HAP-1 (cell line): Measurements from ENCODE around the gene WASL.
"Not testable (repeated sequence)": the region's sequence is repeated elsewhere in the genome, so short reads cannot be mapped to it uniquely, and the experiment has no call there.

ENCODE experiments used
- DNase-seq, 2 experiments: peaks; one replicate each; pipeline ENCODE4 v3.0.0-alpha.2; 2016 to 2020; ENCODE audit warnings: low spot score in 2 of 2
- H3K27me3 ChIP-seq: fragments of 250-450 bp; sonication (Bioruptor Pico); 2 replicates; pipeline ENCODE4 v1.5.1; 2020; ENCODE audit warnings: low read depth, mild to moderate bottlenecking, moderate library complexity
- H3K36me3 ChIP-seq: fragments of 250-450 bp; sonication (Bioruptor Pico); replicated peaks from 2 replicates; pipeline ENCODE4 v1.5.1; 2020; ENCODE audit warnings: mild to moderate bottlenecking
- H3K4me1 ChIP-seq: fragments of 250-450 bp; sonication (Bioruptor Pico); 2 replicates; pipeline ENCODE4 v1.5.1; 2020; ENCODE audit warnings: mild to moderate bottlenecking
- H3K4me3 ChIP-seq: fragments of 250-450 bp; sonication (Bioruptor Pico); 2 replicates; pipeline ENCODE4 v1.5.1; 2020; ENCODE audit warnings: mild to moderate bottlenecking, moderate library complexity
- H3K9me3 ChIP-seq: fragments of 250-450 bp; sonication (Bioruptor Pico); 2 replicates; pipeline ENCODE4 v1.5.1; 2020; ENCODE audit warnings: mild to moderate bottlenecking, moderate library complexity
- in situ Hi-C: fragments of 300-500 bp; cut with MboI; formaldehyde crosslinking; loops from 3 replicates; pipeline ENCODE4 v1.14.3; 2020; ENCODE audit warnings: low sequenced_read_pairs, inconsistent platforms, mixed read lengths

WASL gene

GRCh38 chr7:123647106-123647730, 101.6 kb downstream of the WASL start:
- Histone ChIP-seq H3K4me1 (peaks cover 9% of the 10 kb centered on the region), H3K9me3 (no peaks in the 10 kb centered on the region), H3K36me3 (no peaks in the 10 kb centered on the region), H3K4me3 (no peak overlapping the region), H3K27me3 (no peaks in the 10 kb centered on the region)
- in situ Hi-C loops: no loop called here
- DNase-seq: no peak

GRCh38 chr7:123645516-123645915, 103.3 kb downstream of the WASL start:
- Histone ChIP-seq H3K4me3 (no peak overlapping the region), H3K9me3 (no peaks in the 10 kb centered on the region), H3K36me3 (no peaks in the 10 kb centered on the region), H3K4me1 (peaks cover 9% of the 10 kb centered on the region), H3K27me3 (no peaks in the 10 kb centered on the region)
- in situ Hi-C loops: no loop called here
- no peak for DNase-seq

GRCh38 chr7:123643495-123644441, 105.0 kb downstream of the WASL start:
- Histone ChIP-seq H3K27me3 (no peaks in the 10 kb centered on the region), H3K4me3 (no peak overlapping the region), H3K4me1 (peaks cover 9% of the 10 kb centered on the region), H3K9me3 (no peaks in the 10 kb centered on the region), H3K36me3 (no peaks in the 10 kb centered on the region; the same call in 1 of the 2 replicates)
- in situ Hi-C loops: no loop called here
- DNase-seq: peak; percentile 60 to 74

GRCh38 chr7:123641901-123642300, 106.9 kb downstream of the WASL start:
- Histone ChIP-seq H3K4me1 (peaks cover 9% of the 10 kb centered on the region), H3K4me3 (no peak overlapping the region), H3K36me3 (no peaks in the 10 kb centered on the region; the same call in 1 of the 2 replicates), H3K27me3 (no peaks in the 10 kb centered on the region), H3K9me3 (no peaks in the 10 kb centered on the region)
- in situ Hi-C loops: no loop called here
- DNase-seq: no peak

GRCh38 chr7:123640583-123640982, 108.2 kb downstream of the WASL start:
- no peak for DNase-seq
- H3K9me3 ChIP-seq: no peaks in the 10 kb centered on the region
- in situ Hi-C loops: no loop called here
- peaks cover 9% of the 10 kb centered on the region for H3K4me1 ChIP-seq
- H3K4me3 ChIP-seq: no peak overlapping the region
- no peaks in the 10 kb centered on the region for H3K27me3 ChIP-seq
- no peaks in the 10 kb centered on the region; the same call in 1 of the 2 replicates for H3K36me3 ChIP-seq

- no peak for DNase-seq
- in situ Hi-C loops: no loop called here
Observed at GRCh38 chr7:123639631-123640030, 109.2 kb downstream of the WASL start.

GRCh38 chr7:123637878-123638277, 110.9 kb downstream of the WASL start:
- in situ Hi-C loops: no loop called here

More at GRCh38 chr7:123639631-123640030, 109.2 kb downstream of the WASL start:
- H3K4me3 ChIP-seq: no peak overlapping the region
- no peaks in the 10 kb centered on the region; the same call in 1 of the 2 replicates for H3K36me3 ChIP-seq
- no peaks in the 10 kb centered on the region for H3K27me3 ChIP-seq
- no peaks in the 10 kb centered on the region for H3K9me3 ChIP-seq
- peaks cover 9% of the 10 kb centered on the region for H3K4me1 ChIP-seq

GRCh38 chr7:123637203-123637602, 111.6 kb downstream of the WASL start:
- in situ Hi-C loops: no loop called here
- Histone ChIP-seq H3K4me3 (no peak overlapping the region), H3K4me1 (no peaks in the 10 kb centered on the region), H3K27me3 (no peaks in the 10 kb centered on the region), H3K9me3 (no peaks in the 10 kb centered on the region), H3K36me3 (no peaks in the 10 kb centered on the region; the same call in 1 of the 2 replicates)
- DNase-seq: no peak

More at GRCh38 chr7:123637878-123638277, 110.9 kb downstream of the WASL start:
- Histone ChIP-seq H3K4me1 (no peaks in the 10 kb centered on the region; the same call in 1 of the 2 replicates), H3K9me3 (no peaks in the 10 kb centered on the region), H3K4me3 (no peak overlapping the region), H3K27me3 (no peaks in the 10 kb centered on the region), H3K36me3 (no peaks in the 10 kb centered on the region; the same call in 1 of the 2 replicates)
- no peak for DNase-seq

GRCh38 chr7:123635551-123636359, 113.0 kb downstream of the WASL start:
- DNase-seq: peak in 1 of 2 experiments; percentile 36
- no peaks in the 10 kb centered on the region; the same call in 1 of the 2 replicates for H3K36me3 ChIP-seq
- H3K4me3 ChIP-seq: no peak overlapping the region
- in situ Hi-C loops: no loop called here
- no peaks in the 10 kb centered on the region for H3K27me3 ChIP-seq
- H3K9me3 ChIP-seq: no peaks in the 10 kb centered on the region
- no peaks in the 10 kb centered on the region for H3K4me1 ChIP-seq

- H3K4me3 ChIP-seq, DNase-seq, H3K27me3 ChIP-seq, H3K9me3 ChIP-seq, H3K36me3 ChIP-seq, in situ Hi-C loops, H3K4me1 ChIP-seq: not testable (repeated sequence)
Observed at GRCh38 chr7:123634011-123634573, 114.7 kb downstream of the WASL start.

- H3K36me3 ChIP-seq: no peaks in the 10 kb centered on the region
- no peaks in the 10 kb centered on the region for H3K27me3 ChIP-seq
- DNase-seq: no peak
- H3K4me1 ChIP-seq: no peaks in the 10 kb centered on the region
- in situ Hi-C loops: no loop called here
- H3K9me3 ChIP-seq: no peaks in the 10 kb centered on the region
- H3K4me3 ChIP-seq: no peak overlapping the region
Observed at GRCh38 chr7:123633553-123633952, 115.2 kb downstream of the WASL start.

GRCh38 chr7:123632808-123633207, 116.0 kb downstream of the WASL start:
- Histone ChIP-seq H3K36me3 (no peaks in the 10 kb centered on the region), H3K9me3 (no peaks in the 10 kb centered on the region), H3K4me1 (no peaks in the 10 kb centered on the region), H3K4me3 (no peak overlapping the region), H3K27me3 (no peaks in the 10 kb centered on the region)
- in situ Hi-C loops: no loop called here
- DNase-seq: no peak
